Stimulated activated CD4-positive, alpha-beta T cell treated with anti-CD3 and anti-CD28 coated beads, Interleukin-12 subunit alpha, Interleukin-12 subunit beta, amount 100 ng/mL, for 48 hours (primary cell): Measurements from ENCODE around the gene RPP21.
"Not testable (repeated sequence)": the region's sequence is repeated elsewhere in the genome, so short reads cannot be mapped to it uniquely, and the experiment has no call there.

Experiments
- DNase-seq, 3 donors: peaks; one replicate each; pipeline ENCODE4 v3.0.0-alpha.2; 2020; ENCODE audit warnings: low read depth in 2 of 3, low spot score in 1 of 3

The RPP21 gene

GRCh38 chr6:30369280-30369679 is 24.3 kb downstream of the RPP21 start:
- DNase-seq, result not testable (repeated sequence)

GRCh38 chr6:30378290-30378937 is 33.5 kb downstream of the RPP21 start:
- no peak for DNase-seq

- DNase-seq, result no peak
These were observed 35.5 kb downstream of the RPP21 start for GRCh38 chr6:30380464-30380863.

DNA sequence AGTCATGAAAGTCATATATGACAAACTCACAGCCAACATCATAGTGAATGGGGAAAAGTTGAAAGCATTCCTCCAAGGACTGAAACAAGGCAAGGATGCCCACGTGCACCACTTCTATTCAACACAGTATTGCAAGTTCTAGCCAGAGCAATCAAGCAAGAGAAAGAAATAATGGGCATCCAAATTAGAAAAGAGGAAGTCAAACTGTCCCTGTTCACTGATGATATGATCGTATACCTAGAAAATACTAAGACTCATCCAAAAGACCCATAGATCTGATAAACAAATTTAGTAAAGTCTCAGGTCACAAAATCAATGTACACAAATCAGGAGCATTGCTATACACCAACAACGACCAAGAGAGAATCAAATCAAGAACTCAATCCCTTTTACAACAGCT is 41.2 kb downstream of the RPP21 start:
- no peak for DNase-seq

DNA sequence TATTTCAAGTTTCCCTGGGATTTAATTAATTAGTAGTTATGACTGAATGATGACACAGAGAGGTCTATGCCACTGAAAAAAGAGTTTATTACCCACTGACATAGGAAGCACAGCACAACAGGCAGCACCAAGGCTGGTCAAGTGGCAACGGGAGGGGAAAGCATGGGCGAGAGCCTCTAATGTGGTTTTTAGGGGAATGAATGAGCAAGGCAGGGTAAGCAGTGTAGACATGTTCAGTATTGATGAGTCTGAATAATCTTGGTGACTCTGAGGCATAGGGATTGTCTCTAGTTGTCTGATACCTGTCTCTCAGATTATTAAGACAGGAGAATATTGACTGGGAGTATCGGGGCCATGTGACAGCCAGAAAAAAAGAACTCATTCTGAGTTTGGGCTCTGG is 46.3 kb downstream of the RPP21 start:
- no peak for DNase-seq

DNA sequence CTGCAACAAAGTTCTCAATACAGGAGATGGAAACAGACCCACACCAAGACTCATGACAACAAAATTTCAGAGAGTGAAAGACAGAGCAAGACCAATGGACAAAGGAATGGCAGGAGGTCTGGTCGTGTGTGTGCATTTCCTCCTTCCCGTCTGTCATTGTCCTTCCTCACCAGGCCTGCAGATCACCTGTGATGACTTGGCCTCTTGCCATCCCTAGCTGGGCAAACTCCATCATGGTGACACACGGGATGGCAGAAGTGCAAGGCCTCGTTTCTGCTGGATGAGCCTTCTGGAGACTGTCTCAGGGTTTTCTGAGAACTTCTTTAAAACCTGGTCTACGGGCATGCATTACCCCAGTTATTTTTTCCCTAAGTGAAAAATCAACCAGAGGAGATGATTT is 49.2 kb downstream of the RPP21 start:
- DNase-seq, result no peak
